Neural crest cell (in vitro differentiated cells): ENCODE results near the gene UBL4A. TPM values are rescaled to one million over a fixed set of nuclear protein-coding genes. Genes with fewer than 3 reads are reported as not detected.

Experiments
- DNase-seq: peaks from one replicate; pipeline ENCODE4 v3.0.0; 2021; ENCODE audit warnings: low read depth, mixed read lengths, low spot score
- H3K27ac Mint-ChIP-seq: one replicate; pipeline ENCODE4 v1.8.0; 2021; ENCODE audit warnings: mild to moderate bottlenecking, mixed read lengths; ENCODE audit not compliant: unreplicated experiment
- H3K27me3 Mint-ChIP-seq: 2 replicates; pipeline ENCODE4 v1.8.0; 2021; ENCODE audit warnings: low read depth, mild to moderate bottlenecking, mixed read lengths
- H3K36me3 Mint-ChIP-seq: 2 replicates; pipeline ENCODE4 v1.8.0; 2021; ENCODE audit warnings: low read depth, mild to moderate bottlenecking, mixed read lengths
- H3K4me1 Mint-ChIP-seq: 2 replicates; pipeline ENCODE4 v1.8.0; 2021; ENCODE audit warnings: mixed read lengths
- H3K4me3 Mint-ChIP-seq: one replicate; pipeline ENCODE4 v1.8.0; 2021; ENCODE audit warnings: mild to moderate bottlenecking, mixed read lengths
- H3K9me3 Mint-ChIP-seq: 2 replicates; pipeline ENCODE4 v1.8.0; 2021; ENCODE audit warnings: mixed read lengths
- CTCF ChIP-seq: fragments of 200-600 bp; sonication (generic); conservative IDR thresholded peaks from 2 replicates; pipeline ENCODE4 v1.5.0; 2021; ENCODE audit warnings: antibody characterized with exemption, mild to moderate bottlenecking
- total RNA-seq: library from RNA; stranded (reverse); gene quantifications from 2 replicates; pipeline ENCODE4 v1.2.1, GENCODE V29; 2021

UBL4A gene
- total RNA-seq, 1 donor from 2014 or later: 39.2 TPM

- Mint-ChIP-seq H3K9me3 (no peaks in the 10 kb centered on the region), H3K4me1 (peaks cover 5% of the 10 kb centered on the region), H3K4me3 (no peak overlapping the region), H3K36me3 (no peaks in the 10 kb centered on the region), H3K27me3 (no peaks in the 10 kb centered on the region), H3K27ac (no peak overlapping the region)
- DNase-seq: no peak
- TF ChIP-seq CTCF: no peak
Measured at GRCh38 chrX:154495472-154495922, 9.1 kb upstream of the UBL4A start.

GRCh38 chrX:154494715-154495114 lies 8.3 kb upstream of the UBL4A start:
- no peak overlapping the region for H3K4me3 Mint-ChIP-seq
- H3K9me3 Mint-ChIP-seq: no peaks in the 10 kb centered on the region
- no peak for DNase-seq
- H3K4me1 Mint-ChIP-seq: peaks cover 8% of the 10 kb centered on the region
- H3K36me3 Mint-ChIP-seq: no peaks in the 10 kb centered on the region
- no peak for TF ChIP-seq CTCF
- H3K27me3 Mint-ChIP-seq: no peaks in the 10 kb centered on the region
- no peak overlapping the region for H3K27ac Mint-ChIP-seq

GRCh38 chrX:154490414-154491083 lies 4.1 kb upstream of the UBL4A start, which contains the start of gene SLC10A3:
SLC10A3 (minus strand) TSS chrX:154490629; CDS start chrX:154488940, 1,689 bp downstream.
- Mint-ChIP-seq H3K4me1 (peaks cover 6% of the 10 kb centered on the region), H3K9me3 (no peaks in the 10 kb centered on the region), H3K27ac (peak within 1 kb of the TSS; percentile 91), H3K4me3 (peak within 1 kb of the TSS; percentile 91), H3K27me3 (no peaks in the 10 kb centered on the region), H3K36me3 (peaks cover 5% of the 10 kb centered on the region)
- DNase-seq: peak; percentile 75
- TF ChIP-seq CTCF: no peak

GRCh38 chrX:154490021-154490413 lies 3.6 kb upstream of the UBL4A start:
- Mint-ChIP-seq H3K27ac (peak overlapping the region; percentile 8), H3K27me3 (no peaks in the 10 kb centered on the region), H3K4me1 (peaks cover 6% of the 10 kb centered on the region), H3K36me3 (peaks cover 5% of the 10 kb centered on the region), H3K9me3 (no peaks in the 10 kb centered on the region), H3K4me3 (peak overlapping the region; percentile 87)
- no peak for DNase-seq
- no peak for TF ChIP-seq CTCF

GRCh38 chrX:154489182-154489581 lies 2.8 kb upstream of the UBL4A start:
- TF ChIP-seq CTCF: no peak
- Mint-ChIP-seq H3K36me3 (peaks cover 5% of the 10 kb centered on the region), H3K27ac (no peak overlapping the region), H3K9me3 (no peaks in the 10 kb centered on the region), H3K4me3 (peak overlapping the region; percentile 87), H3K4me1 (peaks cover 6% of the 10 kb centered on the region), H3K27me3 (no peaks in the 10 kb centered on the region)
- DNase-seq: no peak
